GM23338 (cell line): ENCODE results near the gene GOSR2. TPM values are rescaled to one million over a fixed set of nuclear protein-coding genes. Genes with fewer than 3 reads are reported as not detected.

Source experiments
- ATAC-seq: fragments of 200-7000 bp; cut with Tn5 transposase; 3 replicates; pipeline ENCODE4 v1.9.1; 2020
- DNase-seq: peaks from one replicate; pipeline ENCODE4 v3.0.0-alpha.2; 2015; ENCODE audit warnings: low spot score
- H2AFZ ChIP-seq: fragments of 200-600 bp; sonication (generic); 2 replicates; pipeline ENCODE4 v1.8.0; 2016; ENCODE audit warnings: antibody characterized with exemption, mild to moderate bottlenecking, moderate library complexity
- H3F3A ChIP-seq: fragments of 200-600 bp; sonication (generic); replicated peaks from 2 replicates; pipeline ENCODE4 v1.8.0; 2017; ENCODE audit warnings: antibody characterized with exemption, mixed run types, low read depth
- H3K27ac ChIP-seq: fragments of 200-600 bp; sonication (generic); 2 replicates; pipeline ENCODE4 v1.6.1; 2016; ENCODE audit warnings: low read depth
- H3K27me3 ChIP-seq: fragments of 200-600 bp; sonication (generic); 2 replicates; pipeline ENCODE4 v1.8.0; 2016; ENCODE audit warnings: mild to moderate bottlenecking, mixed run types, moderate library complexity; ENCODE audit not compliant: insufficient read depth
- H3K36me3 ChIP-seq: fragments of 200-600 bp; sonication (generic); 2 replicates; pipeline ENCODE4 v1.8.0; 2016; ENCODE audit warnings: mild to moderate bottlenecking; ENCODE audit not compliant: insufficient read depth
- H3K4me1 ChIP-seq: fragments of 200-600 bp; sonication (generic); 2 replicates; pipeline ENCODE4 v1.8.0; 2016; ENCODE audit warnings: mild to moderate bottlenecking, moderate library complexity; ENCODE audit not compliant: insufficient read depth
- H3K4me2 ChIP-seq: fragments of 200-600 bp; sonication (generic); 2 replicates; pipeline ENCODE4 v1.7.1; 2017; ENCODE audit warnings: mixed run types
- H3K4me3 ChIP-seq: fragments of 200-600 bp; sonication (generic); 2 replicates; pipeline ENCODE4 v1.6.1; 2016; ENCODE audit warnings: mixed run types
- H3K79me2 ChIP-seq: fragments of 200-600 bp; sonication (generic); replicated peaks from 2 replicates; pipeline ENCODE4 v1.8.0; 2017; ENCODE audit warnings: mild to moderate bottlenecking; ENCODE audit not compliant: insufficient read depth
- H3K9me2 ChIP-seq: fragments of 200-600 bp; sonication (generic); 2 replicates; pipeline ENCODE4 v1.8.0; 2017; ENCODE audit not compliant: insufficient read depth
- H4K20me1 ChIP-seq: fragments of 200-600 bp; sonication (generic); replicated peaks from 2 replicates; pipeline ENCODE4 v1.8.0; 2017; ENCODE audit warnings: mild to moderate bottlenecking; ENCODE audit not compliant: insufficient read depth
- H3K27ac Mint-ChIP-seq: 2 replicates; pipeline ENCODE4 v1.8.0; 2020; ENCODE audit warnings: inconsistent platforms, mild to moderate bottlenecking, moderate library complexity, mixed read lengths
- H3K27me3 Mint-ChIP-seq: 3 replicates; pipeline ENCODE4 v1.8.0; 2022; ENCODE audit warnings: low read depth, mild to moderate bottlenecking, moderate library complexity, mixed read lengths, inconsistent platforms; ENCODE audit not compliant: insufficient read depth, poor library complexity
- H3K36me3 Mint-ChIP-seq: 3 replicates; pipeline ENCODE4 v1.8.0; 2021; ENCODE audit warnings: low read depth, mild to moderate bottlenecking, inconsistent platforms, moderate library complexity, mixed read lengths
- H3K4me1 Mint-ChIP-seq: 3 replicates; pipeline ENCODE4 v1.8.0; 2020; ENCODE audit warnings: mild to moderate bottlenecking, inconsistent platforms, mixed read lengths
- H3K4me3 Mint-ChIP-seq: 3 replicates; pipeline ENCODE4 v1.8.0; 2021; ENCODE audit warnings: moderate library complexity, mild to moderate bottlenecking, inconsistent platforms, mixed read lengths
- H3K9me3 Mint-ChIP-seq: 3 replicates; pipeline ENCODE4 v1.8.0; 2020; ENCODE audit warnings: moderate library complexity, mild to moderate bottlenecking, inconsistent platforms, mixed read lengths
- CREB1 ChIP-seq: fragments of 250-450 bp; sonication (Bioruptor Pico); IDR thresholded peaks from 2 replicates; pipeline ENCODE4 v1.5.0; 2020; ENCODE audit warnings: low read depth, mild to moderate bottlenecking, moderate library complexity
- EZH2 ChIP-seq: fragments of 200-600 bp; sonication (generic); IDR thresholded peaks from one replicate; pipeline ENCODE4 v1.8.0; 2017; ENCODE audit warnings: antibody characterized with exemption, mild to moderate bottlenecking, low read depth; ENCODE audit not compliant: unreplicated experiment
- JUNB ChIP-seq: IDR thresholded peaks from one replicate; pipeline ENCODE4 v1.6.1; 2016; ENCODE audit warnings: antibody characterized with exemption; ENCODE audit not compliant: unreplicated experiment
- NANOG ChIP-seq: IDR thresholded peaks from 2 replicates; pipeline ENCODE4 v1.6.1; 2016; ENCODE audit warnings: antibody characterized with exemption, borderline replicate concordance
- POLR2AphosphoS5 ChIP-seq: IDR thresholded peaks from 2 replicates; pipeline ENCODE4 v1.6.1; 2016; ENCODE audit warnings: antibody characterized with exemption, low read depth
- STAT1 ChIP-seq: IDR thresholded peaks from one replicate; pipeline ENCODE4 v1.6.1; 2016; ENCODE audit warnings: antibody characterized with exemption; ENCODE audit not compliant: unreplicated experiment
- ZNF114 ChIP-seq: fragments of 250-450 bp; sonication (Bioruptor Pico); IDR thresholded peaks from 2 replicates; pipeline ENCODE4 v1.5.0; 2020; ENCODE audit warnings: mild to moderate bottlenecking, moderate library complexity
- ZNF331 ChIP-seq: fragments of 250-450 bp; sonication (Bioruptor Pico); IDR thresholded peaks from 2 replicates; pipeline ENCODE4 v1.5.0; 2020; ENCODE audit warnings: low read depth, mild to moderate bottlenecking, moderate library complexity
- polyA plus RNA-seq: library from polyadenylated mRNA; unstranded; fragments of >200 nt; fragmentation: Nextera tagmentation; extraction: Ambion mirVana; gene quantifications from 2 replicates; pipeline ENCODE4 v1.2.1, GENCODE V29; 2016
- total RNA-seq: library from RNA; depleted of rRNA; stranded (reverse); fragments of >200 nt; shearing (Covaris generic); gene quantifications from 2 replicates; pipeline ENCODE4 v1.2.3, GENCODE V29; 2014
- TF ChIP-seq, protein P1 (sequence below): IDR thresholded peaks from one replicate; pipeline ENCODE4 v1.6.1; 2018; ENCODE audit warnings: antibody characterized with exemption; ENCODE audit not compliant: unreplicated experiment
- TF ChIP-seq, protein P2 (sequence below): IDR thresholded peaks from 2 replicates; pipeline ENCODE4 v1.6.1; 2016; ENCODE audit warnings: antibody characterized with exemption
- TF ChIP-seq, protein P3 (sequence below): fragments of 250-450 bp; sonication (Bioruptor Pico); IDR thresholded peaks from 2 replicates; pipeline ENCODE4 v1.5.0; 2020; ENCODE audit warnings: mild to moderate bottlenecking, moderate library complexity
- TF ChIP-seq, protein P4 (sequence below), 2 experiments: fragments of 200-600 bp in 1 of 2; sonication (generic) in 1 of 2; conservative IDR thresholded peaks; 2 replicates each; pipeline versions ENCODE4 v1.5.1 to v1.6.1; 2016 to 2017; ENCODE audit warnings: antibody characterized with exemption in 2 of 2, low read depth in 2 of 2, mild to moderate bottlenecking in 2 of 2, moderate library complexity in 1 of 2

Gene GOSR2
- total and polyA plus RNA-seq, 2 experiments from 2014 or later: 33.2 to 36.2 TPM

DNA sequence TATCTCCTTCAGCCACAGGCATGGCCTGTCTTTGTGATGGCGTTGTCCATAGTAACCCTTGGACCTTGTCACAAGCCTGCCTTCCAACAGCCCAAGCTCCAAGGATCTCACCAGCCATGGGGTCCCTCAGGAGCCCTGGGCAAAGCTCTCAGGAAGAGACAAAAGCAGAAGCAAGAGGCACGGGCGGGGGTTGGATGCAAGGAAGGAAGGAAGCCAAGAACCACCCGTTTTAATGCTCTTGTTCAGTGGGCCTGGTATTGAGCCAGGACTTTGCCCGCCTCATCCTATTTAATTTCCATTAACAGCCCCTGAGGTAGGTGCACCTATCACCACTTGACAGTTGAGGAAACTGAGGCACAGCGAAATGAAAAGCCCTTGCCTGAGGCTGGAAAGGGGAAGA, 32.3 kb upstream of the GOSR2 start:
- DNase-seq: no peak
- H3K36me3 ChIP-seq: no peaks in the 10 kb centered on the region
- H3K4me1 ChIP-seq: peaks cover 8% of the 10 kb centered on the region
- no peaks in the 10 kb centered on the region for H3K9me3 Mint-ChIP-seq
- no peaks in the 10 kb centered on the region for H3K36me3 Mint-ChIP-seq
- H3K79me2 ChIP-seq: no peaks in the 10 kb centered on the region
- H3K4me1 Mint-ChIP-seq: peaks cover 8% of the 10 kb centered on the region; the same call in 2 of the 3 replicates
- H3K27me3 Mint-ChIP-seq: peaks cover 9% of the 10 kb centered on the region
- TF ChIP-seq ZNF331 (CRISPR knock-in tag) (no peak), NANOG (no peak), STAT1 (no peak), EZH2 (no peak), JUNB (no peak), CREB1 (no peak), POLR2AphosphoS5 (no peak), ZNF114 (CRISPR knock-in tag) (no peak)
- TF ChIP-seq, protein P1, sequence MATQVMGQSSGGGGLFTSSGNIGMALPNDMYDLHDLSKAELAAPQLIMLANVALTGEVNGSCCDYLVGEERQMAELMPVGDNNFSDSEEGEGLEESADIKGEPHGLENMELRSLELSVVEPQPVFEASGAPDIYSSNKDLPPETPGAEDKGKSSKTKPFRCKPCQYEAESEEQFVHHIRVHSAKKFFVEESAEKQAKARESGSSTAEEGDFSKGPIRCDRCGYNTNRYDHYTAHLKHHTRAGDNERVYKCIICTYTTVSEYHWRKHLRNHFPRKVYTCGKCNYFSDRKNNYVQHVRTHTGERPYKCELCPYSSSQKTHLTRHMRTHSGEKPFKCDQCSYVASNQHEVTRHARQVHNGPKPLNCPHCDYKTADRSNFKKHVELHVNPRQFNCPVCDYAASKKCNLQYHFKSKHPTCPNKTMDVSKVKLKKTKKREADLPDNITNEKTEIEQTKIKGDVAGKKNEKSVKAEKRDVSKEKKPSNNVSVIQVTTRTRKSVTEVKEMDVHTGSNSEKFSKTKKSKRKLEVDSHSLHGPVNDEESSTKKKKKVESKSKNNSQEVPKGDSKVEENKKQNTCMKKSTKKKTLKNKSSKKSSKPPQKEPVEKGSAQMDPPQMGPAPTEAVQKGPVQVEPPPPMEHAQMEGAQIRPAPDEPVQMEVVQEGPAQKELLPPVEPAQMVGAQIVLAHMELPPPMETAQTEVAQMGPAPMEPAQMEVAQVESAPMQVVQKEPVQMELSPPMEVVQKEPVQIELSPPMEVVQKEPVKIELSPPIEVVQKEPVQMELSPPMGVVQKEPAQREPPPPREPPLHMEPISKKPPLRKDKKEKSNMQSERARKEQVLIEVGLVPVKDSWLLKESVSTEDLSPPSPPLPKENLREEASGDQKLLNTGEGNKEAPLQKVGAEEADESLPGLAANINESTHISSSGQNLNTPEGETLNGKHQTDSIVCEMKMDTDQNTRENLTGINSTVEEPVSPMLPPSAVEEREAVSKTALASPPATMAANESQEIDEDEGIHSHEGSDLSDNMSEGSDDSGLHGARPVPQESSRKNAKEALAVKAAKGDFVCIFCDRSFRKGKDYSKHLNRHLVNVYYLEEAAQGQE: no peak
- TF ChIP-seq, protein P2, sequence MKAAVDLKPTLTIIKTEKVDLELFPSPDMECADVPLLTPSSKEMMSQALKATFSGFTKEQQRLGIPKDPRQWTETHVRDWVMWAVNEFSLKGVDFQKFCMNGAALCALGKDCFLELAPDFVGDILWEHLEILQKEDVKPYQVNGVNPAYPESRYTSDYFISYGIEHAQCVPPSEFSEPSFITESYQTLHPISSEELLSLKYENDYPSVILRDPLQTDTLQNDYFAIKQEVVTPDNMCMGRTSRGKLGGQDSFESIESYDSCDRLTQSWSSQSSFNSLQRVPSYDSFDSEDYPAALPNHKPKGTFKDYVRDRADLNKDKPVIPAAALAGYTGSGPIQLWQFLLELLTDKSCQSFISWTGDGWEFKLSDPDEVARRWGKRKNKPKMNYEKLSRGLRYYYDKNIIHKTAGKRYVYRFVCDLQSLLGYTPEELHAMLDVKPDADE: no peak
- TF ChIP-seq, protein P3, sequence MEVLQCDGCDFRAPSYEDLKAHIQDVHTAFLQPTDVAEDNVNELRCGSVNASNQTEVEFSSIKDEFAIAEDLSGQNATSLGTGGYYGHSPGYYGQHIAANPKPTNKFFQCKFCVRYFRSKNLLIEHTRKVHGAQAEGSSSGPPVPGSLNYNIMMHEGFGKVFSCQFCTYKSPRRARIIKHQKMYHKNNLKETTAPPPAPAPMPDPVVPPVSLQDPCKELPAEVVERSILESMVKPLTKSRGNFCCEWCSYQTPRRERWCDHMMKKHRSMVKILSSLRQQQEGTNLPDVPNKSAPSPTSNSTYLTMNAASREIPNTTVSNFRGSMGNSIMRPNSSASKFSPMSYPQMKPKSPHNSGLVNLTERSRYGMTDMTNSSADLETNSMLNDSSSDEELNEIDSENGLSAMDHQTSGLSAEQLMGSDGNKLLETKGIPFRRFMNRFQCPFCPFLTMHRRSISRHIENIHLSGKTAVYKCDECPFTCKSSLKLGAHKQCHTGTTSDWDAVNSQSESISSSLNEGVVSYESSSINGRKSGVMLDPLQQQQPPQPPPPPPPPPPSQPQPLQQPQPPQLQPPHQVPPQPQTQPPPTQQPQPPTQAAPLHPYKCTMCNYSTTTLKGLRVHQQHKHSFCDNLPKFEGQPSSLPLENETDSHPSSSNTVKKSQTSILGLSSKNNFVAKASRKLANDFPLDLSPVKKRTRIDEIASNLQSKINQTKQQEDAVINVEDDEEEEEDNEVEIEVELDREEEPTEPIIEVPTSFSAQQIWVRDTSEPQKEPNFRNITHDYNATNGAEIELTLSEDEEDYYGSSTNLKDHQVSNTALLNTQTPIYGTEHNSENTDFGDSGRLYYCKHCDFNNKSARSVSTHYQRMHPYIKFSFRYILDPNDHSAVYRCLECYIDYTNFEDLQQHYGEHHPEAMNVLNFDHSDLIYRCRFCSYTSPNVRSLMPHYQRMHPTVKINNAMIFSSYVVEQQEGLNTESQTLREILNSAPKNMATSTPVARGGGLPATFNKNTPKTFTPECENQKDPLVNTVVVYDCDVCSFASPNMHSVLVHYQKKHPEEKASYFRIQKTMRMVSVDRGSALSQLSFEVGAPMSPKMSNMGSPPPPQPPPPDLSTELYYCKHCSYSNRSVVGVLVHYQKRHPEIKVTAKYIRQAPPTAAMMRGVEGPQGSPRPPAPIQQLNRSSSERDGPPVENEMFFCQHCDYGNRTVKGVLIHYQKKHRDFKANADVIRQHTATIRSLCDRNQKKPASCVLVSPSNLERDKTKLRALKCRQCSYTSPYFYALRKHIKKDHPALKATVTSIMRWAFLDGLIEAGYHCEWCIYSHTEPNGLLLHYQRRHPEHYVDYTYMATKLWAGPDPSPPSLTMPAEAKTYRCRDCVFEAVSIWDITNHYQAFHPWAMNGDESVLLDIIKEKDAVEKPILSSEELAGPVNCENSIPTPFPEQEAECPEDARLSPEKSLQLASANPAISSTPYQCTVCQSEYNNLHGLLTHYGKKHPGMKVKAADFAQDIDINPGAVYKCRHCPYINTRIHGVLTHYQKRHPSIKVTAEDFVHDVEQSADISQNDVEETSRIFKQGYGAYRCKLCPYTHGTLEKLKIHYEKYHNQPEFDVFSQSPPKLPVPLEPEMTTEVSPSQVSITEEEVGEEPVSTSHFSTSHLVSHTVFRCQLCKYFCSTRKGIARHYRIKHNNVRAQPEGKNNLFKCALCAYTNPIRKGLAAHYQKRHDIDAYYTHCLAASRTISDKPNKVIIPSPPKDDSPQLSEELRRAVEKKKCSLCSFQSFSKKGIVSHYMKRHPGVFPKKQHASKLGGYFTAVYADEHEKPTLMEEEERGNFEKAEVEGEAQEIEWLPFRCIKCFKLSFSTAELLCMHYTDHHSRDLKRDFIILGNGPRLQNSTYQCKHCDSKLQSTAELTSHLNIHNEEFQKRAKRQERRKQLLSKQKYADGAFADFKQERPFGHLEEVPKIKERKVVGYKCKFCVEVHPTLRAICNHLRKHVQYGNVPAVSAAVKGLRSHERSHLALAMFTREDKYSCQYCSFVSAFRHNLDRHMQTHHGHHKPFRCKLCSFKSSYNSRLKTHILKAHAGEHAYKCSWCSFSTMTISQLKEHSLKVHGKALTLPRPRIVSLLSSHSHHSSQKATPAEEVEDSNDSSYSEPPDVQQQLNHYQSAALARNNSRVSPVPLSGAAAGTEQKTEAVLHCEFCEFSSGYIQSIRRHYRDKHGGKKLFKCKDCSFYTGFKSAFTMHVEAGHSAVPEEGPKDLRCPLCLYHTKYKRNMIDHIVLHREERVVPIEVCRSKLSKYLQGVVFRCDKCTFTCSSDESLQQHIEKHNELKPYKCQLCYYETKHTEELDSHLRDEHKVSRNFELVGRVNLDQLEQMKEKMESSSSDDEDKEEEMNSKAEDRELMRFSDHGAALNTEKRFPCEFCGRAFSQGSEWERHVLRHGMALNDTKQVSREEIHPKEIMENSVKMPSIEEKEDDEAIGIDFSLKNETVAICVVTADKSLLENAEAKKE (CRISPR knock-in tag): no peak
- TF ChIP-seq, protein P4, sequence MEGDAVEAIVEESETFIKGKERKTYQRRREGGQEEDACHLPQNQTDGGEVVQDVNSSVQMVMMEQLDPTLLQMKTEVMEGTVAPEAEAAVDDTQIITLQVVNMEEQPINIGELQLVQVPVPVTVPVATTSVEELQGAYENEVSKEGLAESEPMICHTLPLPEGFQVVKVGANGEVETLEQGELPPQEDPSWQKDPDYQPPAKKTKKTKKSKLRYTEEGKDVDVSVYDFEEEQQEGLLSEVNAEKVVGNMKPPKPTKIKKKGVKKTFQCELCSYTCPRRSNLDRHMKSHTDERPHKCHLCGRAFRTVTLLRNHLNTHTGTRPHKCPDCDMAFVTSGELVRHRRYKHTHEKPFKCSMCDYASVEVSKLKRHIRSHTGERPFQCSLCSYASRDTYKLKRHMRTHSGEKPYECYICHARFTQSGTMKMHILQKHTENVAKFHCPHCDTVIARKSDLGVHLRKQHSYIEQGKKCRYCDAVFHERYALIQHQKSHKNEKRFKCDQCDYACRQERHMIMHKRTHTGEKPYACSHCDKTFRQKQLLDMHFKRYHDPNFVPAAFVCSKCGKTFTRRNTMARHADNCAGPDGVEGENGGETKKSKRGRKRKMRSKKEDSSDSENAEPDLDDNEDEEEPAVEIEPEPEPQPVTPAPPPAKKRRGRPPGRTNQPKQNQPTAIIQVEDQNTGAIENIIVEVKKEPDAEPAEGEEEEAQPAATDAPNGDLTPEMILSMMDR (conservative IDR thresholded peaks at IDR 0.05; ENCODE audit: low read depth in 2 of 2): no peak
- H3K9me2 ChIP-seq: no peaks in the 10 kb centered on the region
- no peaks in the 10 kb centered on the region for H3K27me3 ChIP-seq
- no peaks in the 10 kb centered on the region for H3F3A ChIP-seq
- H2AFZ ChIP-seq: no peak overlapping the region
- H3K4me2 ChIP-seq: no peak overlapping the region
- ATAC-seq: no peak
- H4K20me1 ChIP-seq: no peaks in the 10 kb centered on the region; the same call in 1 of the 2 replicates
- no peak overlapping the region for H3K4me3 ChIP-seq
- H3K4me3 Mint-ChIP-seq: no peak overlapping the region
- H3K27ac Mint-ChIP-seq: no peak overlapping the region
- no peak overlapping the region for H3K27ac ChIP-seq
